GM21737 (cell line): ENCODE measurements around the gene IFNAR1.

Source experiments
- ATAC-seq: cut with Tn5 transposase; IDR thresholded peaks from one replicate; pipeline ENCODE4 v1.9.1; 2021; ENCODE audit warnings: mild to moderate bottlenecking, moderate library complexity; ENCODE audit not compliant: unreplicated experiment

Gene IFNAR1

GRCh38 chr21:33397717-33398116 lies 72.9 kb downstream of the IFNAR1 start:
- ATAC-seq, result no peak

DNA sequence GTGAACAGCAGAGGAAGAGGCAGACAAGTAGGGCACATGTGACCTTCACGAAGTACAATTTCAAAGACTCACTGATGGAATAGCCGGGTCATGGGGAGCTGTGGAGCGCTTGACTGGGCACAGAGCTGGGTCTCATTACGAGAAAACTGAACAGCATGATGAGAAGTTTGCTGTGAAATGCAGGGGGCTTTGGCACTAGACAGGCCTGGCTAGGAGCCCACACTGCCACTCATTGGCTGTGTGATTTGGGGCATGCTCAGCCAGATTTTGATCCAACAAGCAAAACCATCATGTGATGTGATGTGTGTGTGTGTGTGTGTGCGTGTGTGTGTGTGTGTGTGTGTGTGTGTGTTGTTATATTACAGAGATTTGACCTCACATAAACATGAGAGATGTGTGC lies 73.6 kb downstream of the IFNAR1 start:
- ATAC-seq, result no peak

GRCh38 chr21:33401630-33401992 lies 76.8 kb downstream of the IFNAR1 start:
- no peak for ATAC-seq

GRCh38 chr21:33402001-33402979 lies 77.5 kb downstream of the IFNAR1 start:
- ATAC-seq, result peak; percentile 18

DNA sequence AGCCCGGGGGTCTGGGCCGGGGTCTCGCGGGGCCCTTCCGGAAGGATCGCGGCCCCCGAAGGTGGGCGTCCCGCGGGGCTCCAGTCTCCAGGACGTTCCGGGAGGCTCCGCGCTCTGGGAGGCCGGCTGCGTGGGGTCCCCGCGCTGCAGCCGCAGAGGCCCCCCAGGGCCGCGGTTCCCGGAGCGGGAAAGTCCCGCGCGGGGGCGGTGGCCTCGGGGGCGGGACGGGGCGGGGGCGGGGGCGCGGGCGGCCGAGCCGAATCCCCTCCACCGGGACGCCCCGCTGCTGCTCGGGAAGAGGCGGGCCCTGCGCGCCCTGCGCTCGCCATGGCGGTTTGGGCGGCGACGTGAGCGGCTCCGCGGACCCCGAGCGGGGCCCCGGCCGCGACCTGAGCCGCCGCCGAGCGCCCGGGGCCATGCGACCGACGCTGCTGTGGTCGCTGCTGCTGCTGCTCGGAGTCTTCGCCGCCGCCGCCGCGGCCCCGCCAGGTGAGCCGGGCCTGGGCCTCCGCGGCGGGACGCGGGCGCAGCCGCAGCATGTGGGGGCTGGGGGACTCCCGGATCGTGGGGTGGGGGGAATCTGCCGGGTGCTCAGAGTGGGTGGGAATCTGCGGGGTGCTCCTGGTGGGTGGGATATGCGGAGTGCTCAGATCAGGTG lies 78.5 kb downstream of the IFNAR1 start, which contains the start of gene IFNGR2:
TSS of gene IFNGR2 (plus strand) at position 286 of the 658 bp plus-strand sequence. CDS start at position 417, 131 bp downstream.
- peak; percentile 38 for ATAC-seq

- ATAC-seq, result peak; percentile 34
Measured at GRCh38 chr21:33403786-33404585, 79.2 kb downstream of the IFNAR1 start.

GRCh38 chr21:33406493-33406892 lies 81.7 kb downstream of the IFNAR1 start:
- ATAC-seq, result no peak
